Measurements from ENCODE around the gene AGBL1.

- TF ChIP-seq CTCF (IDR thresholded peaks at IDR 0.05) (no peak), POLR2A (IDR thresholded peaks at IDR 0.05) (no peak)
These were observed 37.4 kb upstream of the AGBL1 start for GRCh38 chr15:86042226-86042625.

All from Peyer's patch (tissue), 4 donors.